GM18498 (cell line): ENCODE measurements around the gene CCDC13.
"Not testable (repeated sequence)": the region's sequence is repeated elsewhere in the genome, so short reads cannot be mapped to it uniquely, and the experiment has no call there.

Experiments
- ATAC-seq: cut with Tn5 transposase; IDR thresholded peaks from one replicate; pipeline ENCODE4 v1.9.1; 2021; ENCODE audit warnings: mild to moderate bottlenecking, moderate library complexity; ENCODE audit not compliant: unreplicated experiment

Gene CCDC13

GRCh38 chr3:42772670-42773408, at the start of gene CCDC13:
Gene CCDC13 (minus strand): TSS chr3:42773253. CDS start chr3:42758345, 14,908 bp downstream.
- ATAC-seq = peak; percentile 99

DNA sequence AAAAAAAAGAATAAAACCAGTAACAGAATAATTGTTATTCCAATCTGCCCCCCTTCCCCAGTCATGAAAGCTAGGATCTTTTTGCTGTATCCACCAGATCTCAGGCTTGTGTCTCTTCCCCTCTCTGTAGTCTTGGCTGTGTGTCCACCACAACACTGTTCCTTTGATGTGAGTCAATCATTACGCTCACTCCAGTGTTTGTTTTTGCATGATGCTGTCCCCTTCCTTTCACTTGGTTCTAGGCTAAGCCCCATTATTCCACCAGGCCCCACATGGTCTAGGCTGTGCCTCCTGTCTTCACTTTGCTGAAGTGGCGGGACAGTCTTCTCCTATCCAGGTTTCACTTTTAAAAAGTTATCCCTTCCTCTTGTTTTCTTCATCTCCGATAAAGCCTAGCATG, 49.8 kb upstream of the CCDC13 start:
- no peak for ATAC-seq

DNA sequence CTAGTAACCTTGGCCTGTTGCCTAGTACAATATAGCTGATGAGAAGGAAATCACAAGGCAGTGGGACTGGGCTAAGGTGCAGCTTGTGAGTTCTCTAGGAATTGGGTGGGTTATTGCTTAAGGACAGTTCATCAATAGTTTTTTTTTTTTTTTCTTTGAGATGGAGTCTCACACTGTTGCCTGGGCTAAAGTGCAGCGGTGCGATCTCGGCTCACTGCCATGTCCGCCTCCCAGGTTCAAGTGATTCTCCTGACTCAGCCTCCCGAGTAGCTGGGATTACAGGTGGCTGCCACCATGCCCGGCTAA, 47.6 kb upstream of the CCDC13 start:
- no peak for ATAC-seq

DNA sequence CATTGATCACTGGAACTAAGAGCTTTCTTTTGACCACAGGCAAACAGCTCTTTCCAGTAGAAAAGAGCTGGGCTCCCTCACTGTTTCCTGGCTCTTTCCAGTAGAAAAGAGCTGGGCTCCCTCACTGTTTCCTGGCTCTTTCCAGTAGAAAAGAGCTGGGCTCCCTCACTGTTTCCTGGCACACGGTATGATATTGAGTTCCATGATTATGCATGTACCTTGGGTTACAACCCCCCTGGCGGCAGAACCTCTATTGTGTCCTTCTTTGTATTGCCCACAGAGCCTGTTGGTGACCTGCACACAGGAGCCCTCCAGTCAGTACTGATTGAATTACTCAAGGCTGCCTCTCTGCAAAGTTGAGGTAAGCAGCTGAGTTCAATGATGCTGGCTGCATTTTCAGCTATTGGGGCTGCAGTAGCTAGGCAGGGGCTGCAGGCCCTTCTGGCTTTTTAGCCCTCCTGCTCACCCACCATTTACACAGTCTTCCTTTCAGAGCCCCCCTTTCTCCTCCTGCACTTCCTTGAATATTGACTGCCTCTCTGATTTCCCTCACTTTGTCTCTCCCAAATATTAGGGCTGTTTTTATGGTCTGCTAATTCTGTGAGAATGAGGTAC, 46.4 kb upstream of the CCDC13 start:
- ATAC-seq = no peak

- ATAC-seq = no peak
Observed at GRCh38 chr3:42815826-42816225, 42.8 kb upstream of the CCDC13 start.

- no peak for ATAC-seq
Observed at GRCh38 chr3:42814914-42815507, 42.0 kb upstream of the CCDC13 start.

- ATAC-seq = no peak
Observed at GRCh38 chr3:42814246-42814645, 41.2 kb upstream of the CCDC13 start.

DNA sequence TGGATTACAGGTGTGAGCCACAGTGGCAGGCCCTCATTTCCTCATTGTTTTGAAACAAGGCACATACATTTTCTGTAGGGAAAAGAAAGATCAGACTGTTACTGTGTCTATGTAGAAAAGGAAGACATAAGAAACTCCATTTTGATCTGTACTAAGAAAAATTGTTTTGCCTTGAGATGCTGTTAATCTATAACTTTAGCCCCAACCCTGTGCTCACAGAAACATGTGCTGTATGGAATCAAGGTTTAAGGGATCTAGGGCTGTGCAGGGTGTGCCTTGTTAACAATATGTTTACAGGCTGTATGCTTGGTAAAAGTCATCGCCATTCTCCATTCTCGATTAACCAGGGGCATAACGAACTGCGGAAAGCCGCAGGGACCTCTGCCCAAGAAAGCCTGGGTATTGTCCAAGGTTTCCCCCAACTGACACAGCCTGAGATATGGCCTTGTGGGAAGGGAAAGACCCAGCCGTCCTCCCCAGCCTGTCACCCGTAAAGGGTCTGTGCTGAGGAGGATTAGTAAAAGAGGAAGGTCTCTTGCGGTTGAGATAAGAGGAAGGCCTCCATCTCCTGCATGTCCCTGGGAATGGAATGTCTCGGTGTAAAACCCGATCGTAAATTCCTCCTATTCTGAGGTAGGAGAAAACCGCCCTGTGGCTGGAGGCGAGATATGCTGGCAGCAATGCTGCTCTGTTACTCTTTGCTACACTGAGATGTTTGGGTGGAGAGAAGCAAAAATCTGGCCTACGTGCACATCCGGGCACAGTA, 38.2 kb upstream of the CCDC13 start:
- ATAC-seq = not testable (repeated sequence)

GRCh38 chr3:42810706-42811105, 37.7 kb upstream of the CCDC13 start:
- ATAC-seq = not testable (repeated sequence)

- ATAC-seq = no peak
Observed at GRCh38 chr3:42809202-42809601, 36.1 kb upstream of the CCDC13 start, which contains the start of gene ACKR2. Gene ACKR2 (plus strand): TSS chr3:42809445. CDS start chr3:42864503, 55,058 bp downstream.

GRCh38 chr3:42807929-42808328, 34.9 kb upstream of the CCDC13 start:
- ATAC-seq = no peak

GRCh38 chr3:42805141-42805821, 32.2 kb upstream of the CCDC13 start:
- ATAC-seq = no peak

DNA sequence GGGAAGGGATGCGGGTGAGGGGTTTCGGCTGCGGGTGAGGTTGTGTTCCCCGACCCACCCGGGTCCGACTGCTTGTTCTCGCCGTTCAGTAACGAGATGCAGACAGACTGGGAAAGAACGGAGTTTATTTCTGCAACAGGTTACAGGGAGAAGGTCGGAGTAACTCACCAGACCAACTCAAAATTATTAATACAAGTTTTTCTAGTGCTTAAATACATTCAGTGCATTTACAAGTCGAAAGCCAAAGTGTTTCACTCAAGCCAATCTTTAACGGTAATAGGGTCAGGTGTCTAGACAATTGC, 31.7 kb upstream of the CCDC13 start:
- ATAC-seq = peak; percentile 30

GRCh38 chr3:42804106-42804830, 31.2 kb upstream of the CCDC13 start, which contains the start of gene HIGD1A:
Gene HIGD1A (minus strand): TSS chr3:42804490. CDS start chr3:42794253, 10,237 bp downstream.
- ATAC-seq = peak; percentile 99

GRCh38 chr3:42803414-42804105, 30.5 kb upstream of the CCDC13 start:
- ATAC-seq = peak; percentile 22

DNA sequence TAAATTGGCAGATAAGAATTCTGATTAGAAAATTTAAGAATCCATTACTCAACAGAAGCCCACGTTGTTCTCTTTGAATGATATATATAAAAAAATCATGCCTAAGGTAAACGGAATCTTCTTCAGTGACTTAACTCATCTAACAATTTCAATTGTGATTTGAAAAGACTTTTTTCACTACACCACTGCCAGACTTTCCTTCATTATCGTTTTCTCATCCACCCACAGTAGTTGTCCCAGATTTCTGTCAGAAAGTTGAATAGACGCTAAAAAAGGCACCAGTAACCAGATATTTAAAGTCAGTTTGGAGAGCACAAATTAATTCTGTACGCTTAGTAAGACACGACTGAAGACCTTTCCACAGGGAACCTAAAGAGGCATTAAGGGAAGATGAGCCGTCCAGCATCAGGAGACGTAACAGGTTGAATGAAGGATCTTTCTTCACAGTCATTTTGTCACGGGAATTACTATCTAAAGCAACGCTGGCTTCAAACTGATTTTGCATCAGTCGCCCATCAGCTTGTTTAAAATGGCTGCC, 29.9 kb upstream of the CCDC13 start:
- ATAC-seq = no peak

DNA sequence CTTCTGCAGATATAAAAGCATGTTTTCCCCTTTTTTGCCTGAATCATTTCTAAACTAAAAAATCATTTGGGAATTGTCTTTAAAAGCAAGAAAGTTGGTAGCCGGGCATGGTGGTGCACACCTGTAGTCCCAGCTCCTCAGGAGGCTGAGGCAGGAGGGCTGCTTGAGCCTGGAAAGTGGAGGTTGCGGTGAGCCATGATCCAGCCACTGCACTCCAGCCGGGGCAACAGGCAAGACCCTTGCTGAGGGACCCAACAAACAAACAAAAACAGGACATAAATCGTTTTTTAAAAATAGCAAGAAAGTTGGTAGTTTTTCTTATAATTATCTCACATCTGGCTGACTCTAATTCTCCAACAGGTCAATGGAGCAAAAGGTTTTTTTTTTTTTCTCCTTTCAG, 28.7 kb upstream of the CCDC13 start:
- no peak for ATAC-seq

- ATAC-seq = no peak
Observed at GRCh38 chr3:42801048-42801620, 28.1 kb upstream of the CCDC13 start.

DNA sequence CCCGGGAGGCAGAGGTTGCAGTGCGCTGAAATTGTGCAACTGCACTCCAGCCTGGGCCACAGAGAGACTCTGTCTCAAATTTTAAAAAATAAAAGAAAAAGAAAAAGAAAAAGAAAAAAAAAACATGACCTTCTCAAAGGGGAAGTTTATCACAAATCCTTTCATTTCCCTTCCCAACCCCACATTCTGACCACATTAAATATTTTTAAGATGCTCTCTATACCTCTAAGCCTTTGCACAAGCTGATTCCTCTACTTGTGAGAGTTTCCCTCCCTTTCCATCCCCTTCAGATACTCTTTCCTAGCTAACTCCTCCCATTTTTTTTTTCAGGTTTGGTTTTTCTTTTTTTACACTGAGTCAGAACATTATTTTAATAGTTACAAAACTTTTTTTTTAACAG, 27.2 kb upstream of the CCDC13 start:
- no peak for ATAC-seq
